WTC11 (cell line): ENCODE measurements around the gene NAXD. TPM values are rescaled to one million over a fixed set of nuclear protein-coding genes. Genes with fewer than 3 reads are reported as not detected.

Experiments
- ATAC-seq: fragments of 200-7000 bp; cut with Tn5 transposase; 2 replicates; pipeline ENCODE4 v1.10.0; 2021; ENCODE audit warnings: mild to moderate bottlenecking, moderate library complexity
- CTCF ChIA-PET: fragments of 300-600 bp; sonication (Branson Sonifier 250); formaldehyde crosslinking; loops from one replicate; lab custom pipeline; 2021; ENCODE audit warnings: antibody characterized with exemption; lab: Charles Lee
- POLR2A ChIA-PET: fragments of 350-600 bp; sonication (Branson Sonifier 250); formaldehyde crosslinking; loops from one replicate; lab custom pipeline; 2021; ENCODE audit warnings: antibody characterized with exemption; lab: Charles Lee
- DNase-seq: peaks from one replicate; pipeline ENCODE4 v3.0.0; 2021; ENCODE audit warnings: low spot score
- H3K27ac Mint-ChIP-seq: 2 replicates; pipeline ENCODE4 v1.8.0; 2021; ENCODE audit warnings: mixed read lengths
- H3K27me3 Mint-ChIP-seq: 2 replicates; pipeline ENCODE4 v1.8.0; 2021; ENCODE audit warnings: low read depth, mild to moderate bottlenecking, moderate library complexity, mixed read lengths
- H3K36me3 Mint-ChIP-seq: 2 replicates; pipeline ENCODE4 v1.8.0; 2021; ENCODE audit warnings: mixed read lengths
- H3K4me1 Mint-ChIP-seq: 2 replicates; pipeline ENCODE4 v1.8.0; 2022; ENCODE audit warnings: mixed read lengths
- H3K4me3 Mint-ChIP-seq: 2 replicates; pipeline ENCODE4 v1.8.0; 2021; ENCODE audit warnings: mild to moderate bottlenecking, moderate library complexity, mixed read lengths
- H3K9me3 Mint-ChIP-seq: 2 replicates; pipeline ENCODE4 v1.8.0; 2021; ENCODE audit warnings: mixed read lengths
- ATF2 ChIP-seq: sonication (generic); formaldehyde crosslinking; IDR thresholded peaks from 2 replicates; pipeline ENCODE4 v1.8.1; 2022; ENCODE audit warnings: low read depth, missing genetic modification reagents, borderline replicate concordance
- CBFB ChIP-seq: sonication (generic); formaldehyde crosslinking; IDR thresholded peaks from 2 replicates; pipeline ENCODE4 v1.8.1; 2022; ENCODE audit warnings: mild to moderate bottlenecking, low read depth, missing genetic modification reagents
- ESRRA ChIP-seq: sonication (generic); formaldehyde crosslinking; IDR thresholded peaks from 2 replicates; pipeline ENCODE4 v1.8.1; 2022; ENCODE audit warnings: mild to moderate bottlenecking, missing genetic modification reagents, borderline replicate concordance
- FOXK1 ChIP-seq: sonication (generic); formaldehyde crosslinking; IDR thresholded peaks from 2 replicates; pipeline ENCODE4 v1.8.0; 2022; ENCODE audit warnings: mild to moderate bottlenecking, moderate library complexity, missing genetic modification reagents
- GABPB1 ChIP-seq: sonication (generic); formaldehyde crosslinking; IDR thresholded peaks from 2 replicates; pipeline ENCODE4 v1.8.1; 2023; ENCODE audit warnings: mild to moderate bottlenecking, missing genetic modification reagents
- GTF2I ChIP-seq: fragments of 250-450 bp; sonication (Bioruptor Pico); conservative IDR thresholded peaks from 2 replicates; pipeline ENCODE4 v1.4.0; 2021; ENCODE audit warnings: mild to moderate bottlenecking
- IRF2 ChIP-seq: sonication (generic); formaldehyde crosslinking; IDR thresholded peaks from 2 replicates; pipeline ENCODE4 v1.8.0; 2022; ENCODE audit warnings: low read depth, missing genetic modification reagents, borderline replicate concordance
- MXD4 ChIP-seq: fragments of 250-450 bp; sonication (Bioruptor Pico); IDR thresholded peaks from 2 replicates; pipeline ENCODE4 v1.8.0; 2021; ENCODE audit warnings: mild to moderate bottlenecking, moderate library complexity, borderline replicate concordance
- NFE2L1 ChIP-seq: sonication (generic); formaldehyde crosslinking; IDR thresholded peaks from 2 replicates; pipeline ENCODE4 v1.8.1; 2023; ENCODE audit warnings: missing genetic modification reagents
- NFYB ChIP-seq: sonication (generic); formaldehyde crosslinking; conservative IDR thresholded peaks from 2 replicates; pipeline ENCODE4 v1.8.0; 2022; ENCODE audit warnings: low read depth, missing genetic modification reagents
- NR2C2 ChIP-seq: sonication (generic); formaldehyde crosslinking; IDR thresholded peaks from 2 replicates; pipeline ENCODE4 v1.8.0; 2022; ENCODE audit warnings: mild to moderate bottlenecking, missing genetic modification reagents
- NR3C1 ChIP-seq: sonication (generic); formaldehyde crosslinking; conservative IDR thresholded peaks from 2 replicates; pipeline ENCODE4 v1.8.1; 2023; ENCODE audit warnings: low read depth, mild to moderate bottlenecking, missing genetic modification reagents
- SMAD3 ChIP-seq: sonication (generic); formaldehyde crosslinking; IDR thresholded peaks from 2 replicates; pipeline ENCODE4 v1.8.0; 2022; ENCODE audit warnings: missing genetic modification reagents, mild to moderate bottlenecking, borderline replicate concordance
- SMAD4 ChIP-seq: sonication (generic); formaldehyde crosslinking; IDR thresholded peaks from 2 replicates; pipeline ENCODE4 v1.8.0; 2022; ENCODE audit warnings: mild to moderate bottlenecking, missing genetic modification reagents
- SOX15 ChIP-seq: fragments of 250-450 bp; sonication (Bioruptor Pico); IDR thresholded peaks from 2 replicates; pipeline ENCODE4 v1.9.0; 2021; ENCODE audit warnings: mild to moderate bottlenecking
- TP53 ChIP-seq: sonication (generic); formaldehyde crosslinking; IDR thresholded peaks from 2 replicates; pipeline ENCODE4 v1.8.1; 2023; ENCODE audit warnings: mild to moderate bottlenecking, missing genetic modification reagents
- USF1 ChIP-seq: sonication (generic); formaldehyde crosslinking; IDR thresholded peaks from 2 replicates; pipeline ENCODE4 v1.8.0; 2022; ENCODE audit warnings: mild to moderate bottlenecking, missing genetic modification reagents
- ZBTB21 ChIP-seq: sonication (generic); formaldehyde crosslinking; IDR thresholded peaks from 2 replicates; pipeline ENCODE4 v1.8.1; 2023; ENCODE audit warnings: mild to moderate bottlenecking, missing genetic modification reagents, borderline replicate concordance
- ZNF121 ChIP-seq: sonication (generic); formaldehyde crosslinking; IDR thresholded peaks from 2 replicates; pipeline ENCODE4 v1.8.0; 2023; ENCODE audit warnings: missing genetic modification reagents
- ZNF317 ChIP-seq: sonication (generic); formaldehyde crosslinking; IDR thresholded peaks from 2 replicates; pipeline ENCODE4 v1.8.1; 2023; ENCODE audit warnings: low read depth, mild to moderate bottlenecking, moderate library complexity, missing genetic modification reagents, borderline replicate concordance
- ZNF416 ChIP-seq: fragments of 250-450 bp; sonication (Bioruptor Pico); IDR thresholded peaks from 2 replicates; pipeline ENCODE4 v1.9.0; 2021; ENCODE audit warnings: mild to moderate bottlenecking, inconsistent platforms
- ZNF671 ChIP-seq: fragments of 250-450 bp; sonication (Bioruptor Pico); IDR thresholded peaks from 2 replicates; pipeline ENCODE4 v1.8.0; 2021; ENCODE audit warnings: mild to moderate bottlenecking
- total RNA-seq: library from RNA; stranded (reverse); gene quantifications from 3 replicates; pipeline ENCODE4 v1.2.3, GENCODE V29; 2021
- TF ChIP-seq, protein P1 (sequence below): fragments of 250-450 bp; sonication (Bioruptor Pico); IDR thresholded peaks from 2 replicates; pipeline ENCODE4 v1.9.0; 2021; ENCODE audit warnings: mild to moderate bottlenecking, borderline replicate concordance
- TF ChIP-seq, protein P2 (sequence below): sonication (generic); formaldehyde crosslinking; IDR thresholded peaks from 2 replicates; pipeline ENCODE4 v1.8.1; 2022; ENCODE audit warnings: mild to moderate bottlenecking, moderate library complexity, missing genetic modification reagents
- TF ChIP-seq, protein P3 (sequence below): sonication (generic); formaldehyde crosslinking; IDR thresholded peaks from 2 replicates; pipeline ENCODE4 v1.8.0; 2022; ENCODE audit warnings: mild to moderate bottlenecking, missing genetic modification reagents
- TF ChIP-seq, protein P4 (sequence below): fragments of 250-450 bp; sonication (Bioruptor Pico); IDR thresholded peaks from 2 replicates; pipeline ENCODE4 v1.9.0; 2021; ENCODE audit warnings: mild to moderate bottlenecking
- TF ChIP-seq, protein P5 (sequence below): sonication (generic); formaldehyde crosslinking; IDR thresholded peaks from 2 replicates; pipeline ENCODE4 v1.8.1; 2022; ENCODE audit warnings: low read depth, mild to moderate bottlenecking, moderate library complexity, missing genetic modification reagents, borderline replicate concordance

The NAXD gene
- total RNA-seq, 1 experiment from 2014 or later = 29.3 TPM

DNA sequence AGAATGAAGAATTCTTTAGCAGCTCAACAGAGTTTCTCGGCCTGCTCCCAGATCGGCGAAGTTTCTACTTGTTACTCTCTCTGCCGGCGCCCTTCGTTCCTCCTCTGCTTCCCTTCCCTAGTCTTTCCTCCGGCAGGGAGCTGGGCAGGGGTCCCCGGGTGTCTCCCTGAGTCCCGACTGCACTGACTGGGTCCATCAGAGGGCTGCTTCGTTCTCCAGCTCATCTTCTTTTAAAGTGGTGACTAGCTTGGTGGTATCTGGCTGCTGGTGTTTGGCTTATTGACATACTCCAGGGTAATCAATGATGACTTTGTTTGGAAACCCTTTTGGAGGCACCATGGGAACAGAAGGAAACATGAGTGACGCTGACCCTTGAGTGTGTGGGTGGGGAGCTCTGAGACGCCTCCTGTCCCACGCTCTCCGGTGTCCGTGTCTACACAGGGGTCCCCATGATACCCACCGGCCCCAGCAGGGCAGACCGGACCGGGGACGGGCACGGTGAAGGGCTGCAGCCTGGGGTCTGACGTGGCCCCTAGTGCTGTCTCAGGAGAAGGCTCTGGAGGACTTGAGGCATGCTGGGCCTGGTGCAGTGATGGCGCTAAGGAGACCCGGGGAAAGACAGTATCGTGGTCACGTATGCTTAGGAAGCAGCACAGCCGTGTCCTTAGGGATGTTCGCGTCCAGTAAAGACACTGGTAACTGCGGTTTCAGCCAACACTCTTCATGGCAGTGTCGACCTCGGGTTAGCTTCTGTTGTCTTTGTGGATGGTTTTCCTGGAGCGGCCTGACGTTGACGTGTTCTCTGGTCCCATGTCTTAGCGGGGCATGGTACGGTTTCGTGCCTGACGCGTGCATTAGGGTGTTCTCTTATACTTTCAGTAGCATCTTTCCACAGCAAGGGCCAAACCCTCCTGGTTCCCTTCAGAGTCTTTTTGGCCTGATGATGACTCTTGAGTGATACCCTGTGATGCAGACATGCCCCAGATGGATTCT, 23.8 kb downstream of the NAXD start:
- CTCF ChIA-PET = no interaction called here
- DNase-seq (no peak), ATAC-seq (no peak)
- H3K9me3 Mint-ChIP-seq = no peaks in the 10 kb centered on the region
- peaks cover 47% of the 10 kb centered on the region for H3K36me3 Mint-ChIP-seq
- no peak overlapping the region for H3K4me3 Mint-ChIP-seq
- no peaks in the 10 kb centered on the region for H3K4me1 Mint-ChIP-seq
- TF ChIP-seq USF1 (CRISPR knock-in tag) (no peak), IRF2 (CRISPR knock-in tag) (no peak), NR2C2 (CRISPR knock-in tag) (no peak), ESRRA (CRISPR knock-in tag) (no peak), CBFB (CRISPR knock-in tag) (no peak), SMAD3 (CRISPR knock-in tag) (no peak), ZNF416 (no peak), NFYB (CRISPR knock-in tag) (no peak), ZNF121 (no peak), MXD4 (CRISPR knock-in tag) (no peak), TP53 (no peak), ZBTB21 (CRISPR knock-in tag) (no peak), GABPB1 (CRISPR knock-in tag) (no peak), ATF2 (CRISPR knock-in tag) (no peak), ZNF671 (CRISPR knock-in tag) (no peak)
- TF ChIP-seq, protein P1, sequence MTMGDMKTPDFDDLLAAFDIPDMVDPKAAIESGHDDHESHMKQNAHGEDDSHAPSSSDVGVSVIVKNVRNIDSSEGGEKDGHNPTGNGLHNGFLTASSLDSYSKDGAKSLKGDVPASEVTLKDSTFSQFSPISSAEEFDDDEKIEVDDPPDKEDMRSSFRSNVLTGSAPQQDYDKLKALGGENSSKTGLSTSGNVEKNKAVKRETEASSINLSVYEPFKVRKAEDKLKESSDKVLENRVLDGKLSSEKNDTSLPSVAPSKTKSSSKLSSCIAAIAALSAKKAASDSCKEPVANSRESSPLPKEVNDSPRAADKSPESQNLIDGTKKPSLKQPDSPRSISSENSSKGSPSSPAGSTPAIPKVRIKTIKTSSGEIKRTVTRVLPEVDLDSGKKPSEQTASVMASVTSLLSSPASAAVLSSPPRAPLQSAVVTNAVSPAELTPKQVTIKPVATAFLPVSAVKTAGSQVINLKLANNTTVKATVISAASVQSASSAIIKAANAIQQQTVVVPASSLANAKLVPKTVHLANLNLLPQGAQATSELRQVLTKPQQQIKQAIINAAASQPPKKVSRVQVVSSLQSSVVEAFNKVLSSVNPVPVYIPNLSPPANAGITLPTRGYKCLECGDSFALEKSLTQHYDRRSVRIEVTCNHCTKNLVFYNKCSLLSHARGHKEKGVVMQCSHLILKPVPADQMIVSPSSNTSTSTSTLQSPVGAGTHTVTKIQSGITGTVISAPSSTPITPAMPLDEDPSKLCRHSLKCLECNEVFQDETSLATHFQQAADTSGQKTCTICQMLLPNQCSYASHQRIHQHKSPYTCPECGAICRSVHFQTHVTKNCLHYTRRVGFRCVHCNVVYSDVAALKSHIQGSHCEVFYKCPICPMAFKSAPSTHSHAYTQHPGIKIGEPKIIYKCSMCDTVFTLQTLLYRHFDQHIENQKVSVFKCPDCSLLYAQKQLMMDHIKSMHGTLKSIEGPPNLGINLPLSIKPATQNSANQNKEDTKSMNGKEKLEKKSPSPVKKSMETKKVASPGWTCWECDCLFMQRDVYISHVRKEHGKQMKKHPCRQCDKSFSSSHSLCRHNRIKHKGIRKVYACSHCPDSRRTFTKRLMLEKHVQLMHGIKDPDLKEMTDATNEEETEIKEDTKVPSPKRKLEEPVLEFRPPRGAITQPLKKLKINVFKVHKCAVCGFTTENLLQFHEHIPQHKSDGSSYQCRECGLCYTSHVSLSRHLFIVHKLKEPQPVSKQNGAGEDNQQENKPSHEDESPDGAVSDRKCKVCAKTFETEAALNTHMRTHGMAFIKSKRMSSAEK = no peak
- TF ChIP-seq, protein P2, sequence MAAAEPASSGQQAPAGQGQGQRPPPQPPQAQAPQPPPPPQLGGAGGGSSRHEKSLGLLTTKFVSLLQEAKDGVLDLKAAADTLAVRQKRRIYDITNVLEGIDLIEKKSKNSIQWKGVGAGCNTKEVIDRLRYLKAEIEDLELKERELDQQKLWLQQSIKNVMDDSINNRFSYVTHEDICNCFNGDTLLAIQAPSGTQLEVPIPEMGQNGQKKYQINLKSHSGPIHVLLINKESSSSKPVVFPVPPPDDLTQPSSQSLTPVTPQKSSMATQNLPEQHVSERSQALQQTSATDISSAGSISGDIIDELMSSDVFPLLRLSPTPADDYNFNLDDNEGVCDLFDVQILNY (CRISPR knock-in tag) = no peak
- TF ChIP-seq, protein P3, sequence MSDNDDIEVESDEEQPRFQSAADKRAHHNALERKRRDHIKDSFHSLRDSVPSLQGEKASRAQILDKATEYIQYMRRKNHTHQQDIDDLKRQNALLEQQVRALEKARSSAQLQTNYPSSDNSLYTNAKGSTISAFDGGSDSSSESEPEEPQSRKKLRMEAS (CRISPR knock-in tag) = no peak
- no peak overlapping the region for H3K27ac Mint-ChIP-seq
- POLR2A ChIA-PET = no interaction called here
- H3K27me3 Mint-ChIP-seq = no peaks in the 10 kb centered on the region

GRCh38 chr13:110639935-110640334, 24.6 kb downstream of the NAXD start:
- no peak for DNase-seq
- Mint-ChIP-seq H3K4me1 (peaks cover 4% of the 10 kb centered on the region), H3K36me3 (peaks cover 41% of the 10 kb centered on the region), H3K27me3 (no peaks in the 10 kb centered on the region), H3K9me3 (no peaks in the 10 kb centered on the region), H3K4me3 (no peak overlapping the region), H3K27ac (no peak overlapping the region)
- ATAC-seq = no peak
- ChIA-PET CTCF (no interaction called here), POLR2A (no interaction called here)
- no peak for TF ChIP-seq GTF2I (CRISPR knock-in tag)
- no peak for TF ChIP-seq SMAD3 (CRISPR knock-in tag)
- no peak for TF ChIP-seq FOXK1 (CRISPR knock-in tag)
- no peak for TF ChIP-seq NFYB (CRISPR knock-in tag)
- no peak for TF ChIP-seq ZNF416
- TF ChIP-seq SOX15 (CRISPR knock-in tag) = no peak
- TF ChIP-seq, protein P4, sequence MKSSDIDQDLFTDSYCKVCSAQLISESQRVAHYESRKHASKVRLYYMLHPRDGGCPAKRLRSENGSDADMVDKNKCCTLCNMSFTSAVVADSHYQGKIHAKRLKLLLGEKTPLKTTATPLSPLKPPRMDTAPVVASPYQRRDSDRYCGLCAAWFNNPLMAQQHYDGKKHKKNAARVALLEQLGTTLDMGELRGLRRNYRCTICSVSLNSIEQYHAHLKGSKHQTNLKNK (CRISPR knock-in tag) = no peak
- TF ChIP-seq, protein P5, sequence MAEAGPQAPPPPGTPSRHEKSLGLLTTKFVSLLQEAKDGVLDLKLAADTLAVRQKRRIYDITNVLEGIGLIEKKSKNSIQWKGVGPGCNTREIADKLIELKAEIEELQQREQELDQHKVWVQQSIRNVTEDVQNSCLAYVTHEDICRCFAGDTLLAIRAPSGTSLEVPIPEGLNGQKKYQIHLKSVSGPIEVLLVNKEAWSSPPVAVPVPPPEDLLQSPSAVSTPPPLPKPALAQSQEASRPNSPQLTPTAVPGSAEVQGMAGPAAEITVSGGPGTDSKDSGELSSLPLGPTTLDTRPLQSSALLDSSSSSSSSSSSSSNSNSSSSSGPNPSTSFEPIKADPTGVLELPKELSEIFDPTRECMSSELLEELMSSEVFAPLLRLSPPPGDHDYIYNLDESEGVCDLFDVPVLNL (CRISPR knock-in tag) = no peak
- TF ChIP-seq NFE2L1 = no peak
- TF ChIP-seq NR3C1 (CRISPR knock-in tag) = no peak
- TF ChIP-seq ZNF317 = no peak
- no peak for TF ChIP-seq SMAD4 (CRISPR knock-in tag)
- TF ChIP-seq ZNF121 = no peak
